GM19452 (cell line): ENCODE measurements around the gene CBFB.
"Not testable (repeated sequence)": the region's sequence is repeated elsewhere in the genome, so short reads cannot be mapped to it uniquely, and the experiment has no call there.

Experiments used
- ATAC-seq: cut with Tn5 transposase; IDR thresholded peaks from one replicate; pipeline ENCODE4 v1.9.1; 2021; ENCODE audit not compliant: unreplicated experiment

Gene CBFB

DNA sequence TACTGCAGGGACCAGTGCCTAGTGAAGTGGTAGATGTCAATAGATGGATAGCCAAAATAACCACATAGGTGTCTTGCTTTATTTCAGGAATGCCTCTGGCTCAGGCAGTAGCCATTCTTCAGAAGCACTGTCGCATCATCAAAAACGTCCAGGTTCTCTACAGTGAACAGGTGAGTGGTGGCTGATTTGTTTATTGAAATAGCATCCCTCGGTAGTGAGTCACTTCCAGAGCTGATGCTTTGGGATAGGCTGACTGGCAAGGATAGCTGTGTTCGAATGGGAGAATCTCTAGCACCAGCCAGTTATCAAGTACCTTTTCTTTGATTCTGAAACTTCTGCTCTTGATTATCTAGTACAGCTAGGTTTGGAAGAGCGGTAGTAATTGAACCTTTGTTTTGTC, 91.1 kb downstream of the CBFB start:
- ATAC-seq: no peak

DNA sequence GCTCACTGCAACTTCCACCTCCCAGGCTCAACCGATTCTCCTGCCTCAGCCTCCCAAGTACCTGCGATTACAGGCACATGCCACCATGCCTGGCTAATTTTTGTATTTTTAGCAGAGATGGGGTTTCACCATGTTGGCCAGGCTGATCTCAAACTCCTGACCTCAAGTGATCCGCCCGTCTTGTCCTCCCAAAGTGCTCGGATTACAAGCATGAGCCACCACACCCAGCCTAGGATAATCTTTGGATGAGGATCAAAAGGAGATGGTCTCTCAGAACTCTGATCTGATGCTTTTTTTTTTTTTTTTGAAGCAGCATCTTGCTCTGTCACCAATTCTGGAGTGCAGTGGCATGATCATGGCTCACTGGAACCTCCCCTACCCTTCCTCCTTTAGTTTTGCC, 93.8 kb downstream of the CBFB start:
- ATAC-seq: not testable (repeated sequence)

DNA sequence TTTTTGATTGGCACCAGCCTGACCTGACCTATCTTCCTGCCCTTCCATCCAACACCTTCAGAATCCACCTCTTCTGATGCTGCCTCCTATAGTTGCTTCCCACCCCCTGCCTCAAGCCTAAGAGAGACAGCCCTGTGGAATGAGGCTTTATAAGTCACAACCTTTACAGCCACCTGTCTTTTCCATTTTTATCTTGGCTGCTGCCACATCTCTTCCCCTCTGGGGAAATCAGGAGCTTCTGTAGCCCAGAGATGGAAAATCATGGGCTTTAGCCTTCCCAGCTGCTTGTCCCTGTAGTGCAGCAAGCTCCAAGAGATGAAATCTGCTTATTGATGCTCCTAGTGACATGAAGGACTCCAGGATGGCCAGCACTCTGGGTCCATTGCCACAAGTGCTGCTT, 99.5 kb downstream of the CBFB start:
- ATAC-seq: no peak

DNA sequence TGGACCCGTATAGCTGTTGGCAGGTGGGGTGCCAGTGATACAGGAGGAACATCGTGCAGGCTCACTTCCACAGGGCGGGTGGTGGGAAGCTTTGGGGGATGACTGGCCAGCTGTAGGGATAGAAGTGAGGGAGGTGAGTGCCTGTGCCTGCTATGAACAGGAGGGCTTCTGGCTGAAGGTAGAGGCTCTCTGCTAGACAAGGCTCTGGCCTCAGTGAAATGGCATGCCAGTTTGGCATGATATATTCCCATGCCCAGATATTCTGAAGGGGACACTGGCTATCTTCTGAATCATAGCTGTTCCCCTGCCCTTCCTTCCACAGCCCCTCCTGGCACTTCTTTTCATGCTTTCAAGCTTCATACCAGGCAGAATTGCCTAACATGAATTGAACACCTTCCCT, 99.9 kb downstream of the CBFB start:
- no peak for ATAC-seq

DNA sequence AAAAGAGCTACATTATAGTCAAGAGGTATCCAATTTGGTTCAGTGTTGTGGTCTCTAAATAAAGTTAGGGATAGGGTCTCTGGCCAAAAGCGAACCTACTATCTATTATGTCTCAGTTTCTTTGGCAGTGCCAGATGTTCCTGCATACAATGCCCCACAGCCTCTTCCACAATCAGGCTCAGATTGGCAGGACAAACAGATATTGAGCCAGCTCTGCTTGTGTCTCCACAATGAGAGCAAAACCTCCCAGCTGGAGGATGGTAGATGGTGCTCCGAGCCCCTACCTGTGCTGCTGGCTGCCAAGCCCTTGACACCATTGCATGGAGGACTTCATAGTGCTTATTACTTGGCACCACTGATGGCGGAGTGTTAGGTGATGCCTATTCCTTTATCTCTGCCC, 100.5 kb downstream of the CBFB start:
- no peak for ATAC-seq

DNA sequence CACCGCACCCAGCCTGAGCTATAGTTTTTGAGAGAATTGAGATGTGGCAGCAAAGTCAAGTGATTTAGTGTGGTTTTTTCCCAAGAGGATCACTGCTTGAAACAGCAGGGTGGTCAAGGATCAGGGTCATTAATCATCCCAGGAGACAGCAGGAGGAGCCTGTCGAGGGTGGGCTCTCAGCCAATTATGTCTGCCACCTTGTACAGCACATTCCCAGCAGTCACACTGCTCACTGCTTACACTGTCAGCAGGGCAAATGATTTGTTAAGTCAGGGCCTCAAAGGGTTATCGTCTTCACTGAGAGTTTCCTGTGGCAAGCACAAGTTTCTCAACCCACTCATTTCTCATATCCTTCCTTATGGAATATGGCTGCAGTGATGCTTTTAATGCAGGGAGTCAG, 108.7 kb downstream of the CBFB start:
- no peak for ATAC-seq

DNA sequence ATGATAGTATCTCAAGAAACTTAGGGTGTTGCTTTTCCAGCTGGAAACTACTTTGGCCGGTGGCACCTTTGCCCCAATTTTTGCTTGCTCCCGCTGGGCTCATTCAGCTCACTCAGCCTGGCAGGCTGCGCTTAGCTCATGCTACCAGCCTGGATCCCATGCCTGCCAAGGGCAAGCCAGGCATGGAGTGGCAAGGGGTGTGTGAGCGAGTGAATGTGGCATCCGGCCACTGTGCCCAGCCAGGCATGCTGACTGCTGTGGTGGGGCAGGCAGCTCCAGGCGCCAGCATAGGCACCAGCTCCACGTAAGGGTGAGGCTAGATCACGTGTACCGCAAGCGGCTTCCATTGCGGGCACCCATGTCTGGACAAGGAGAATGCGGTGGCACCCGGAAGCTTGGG, 112.4 kb downstream of the CBFB start:
- ATAC-seq: no peak

DNA sequence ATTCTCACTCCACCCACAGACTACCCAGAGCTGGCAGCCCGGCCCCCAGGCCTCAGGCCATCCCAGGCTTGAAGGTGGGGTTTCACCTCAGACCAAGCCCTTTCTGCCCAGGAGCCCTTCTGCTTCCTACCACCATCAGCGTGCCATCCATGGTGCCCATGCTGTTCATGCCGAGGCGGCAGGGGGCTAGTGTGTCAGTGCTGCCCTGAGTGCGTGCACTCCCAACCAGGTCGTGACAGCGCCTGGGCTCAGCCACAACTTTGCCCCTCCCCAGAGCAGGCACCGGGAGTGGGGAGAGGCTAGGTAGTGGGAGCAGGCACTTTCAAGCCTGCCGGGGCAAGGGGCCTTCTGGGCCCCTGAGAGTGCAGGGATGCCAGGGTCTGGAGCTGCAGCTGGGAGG, 113.4 kb downstream of the CBFB start:
- no peak for ATAC-seq

DNA sequence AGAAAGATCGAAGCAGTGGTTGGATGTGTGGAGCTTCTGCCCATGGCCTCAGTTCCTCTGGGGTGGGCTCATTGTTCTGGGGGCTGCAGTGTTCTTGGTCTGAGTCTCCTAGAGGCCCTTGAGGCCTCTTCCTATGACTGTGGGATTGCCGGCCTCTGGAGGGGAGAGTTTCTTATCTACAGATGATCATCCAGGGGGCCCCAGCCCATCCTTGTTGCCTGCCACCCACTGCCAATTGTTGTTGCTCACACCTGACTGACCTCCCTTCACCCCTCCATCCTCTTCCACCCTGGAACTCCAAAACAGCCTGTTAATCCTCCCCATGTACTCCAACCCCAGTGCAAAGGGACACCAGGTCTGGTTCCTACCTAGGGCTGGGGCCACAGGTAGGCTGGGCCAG, 116.0 kb downstream of the CBFB start:
- ATAC-seq: no peak

DNA sequence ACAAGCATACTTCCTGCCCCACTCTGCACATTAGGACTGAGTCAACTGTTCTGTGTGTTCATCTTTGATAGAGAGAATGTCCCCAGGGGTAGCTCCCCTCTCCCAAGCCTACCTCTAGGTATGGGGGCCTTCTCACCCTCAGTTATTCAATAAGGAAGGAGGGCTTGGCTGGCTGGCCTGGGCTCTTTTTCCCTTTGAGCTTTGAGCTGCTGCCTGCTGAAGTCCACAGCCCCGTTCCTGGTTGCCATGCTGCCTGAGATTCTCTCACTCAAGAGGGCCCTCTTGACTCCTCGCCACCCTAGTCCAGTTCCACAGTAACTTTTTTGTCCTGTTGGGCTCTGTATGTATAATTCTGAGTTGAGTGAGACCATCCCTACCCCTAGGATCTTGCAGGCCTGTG, 116.8 kb downstream of the CBFB start:
- no peak for ATAC-seq

DNA sequence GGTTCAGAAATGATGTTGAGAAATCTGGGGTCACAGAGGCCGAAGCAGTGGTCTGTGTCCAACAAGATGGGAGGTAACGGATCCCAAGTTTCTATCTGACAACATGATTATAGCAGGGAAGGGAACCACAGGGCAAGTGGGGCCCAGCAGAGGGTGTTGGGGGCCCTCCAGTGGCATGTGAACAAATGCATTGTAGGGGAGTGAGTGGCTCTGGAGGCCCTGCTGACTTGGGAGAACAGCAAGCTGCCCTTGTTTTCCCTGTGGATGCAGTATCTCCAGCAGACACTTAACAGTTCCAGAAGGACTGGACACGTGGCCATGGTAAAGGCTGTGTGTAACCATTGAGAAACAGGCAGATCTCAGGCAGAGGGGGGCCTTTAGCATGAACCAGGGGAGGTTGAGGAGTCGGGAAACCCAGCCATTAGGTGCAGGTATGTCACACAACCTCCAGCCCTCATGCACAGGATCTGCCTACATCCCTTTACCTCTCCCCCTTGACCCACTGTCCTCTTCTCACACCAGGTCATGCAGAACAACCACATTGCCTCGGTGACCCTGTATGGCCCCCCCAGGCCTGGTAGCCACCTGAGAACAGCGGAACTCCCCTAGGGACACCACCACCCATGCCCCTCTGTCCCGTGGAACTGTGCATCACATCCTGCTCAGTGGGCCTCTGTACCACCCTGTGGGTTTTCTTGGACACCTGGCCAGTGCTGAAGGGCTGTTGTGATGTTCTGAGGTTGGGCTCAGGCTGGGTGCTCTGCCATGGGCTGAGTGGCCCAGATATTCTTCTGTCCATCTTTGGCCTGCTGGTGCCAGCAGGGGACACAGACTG, 117.8 kb downstream of the CBFB start:
- ATAC-seq: no peak

DNA sequence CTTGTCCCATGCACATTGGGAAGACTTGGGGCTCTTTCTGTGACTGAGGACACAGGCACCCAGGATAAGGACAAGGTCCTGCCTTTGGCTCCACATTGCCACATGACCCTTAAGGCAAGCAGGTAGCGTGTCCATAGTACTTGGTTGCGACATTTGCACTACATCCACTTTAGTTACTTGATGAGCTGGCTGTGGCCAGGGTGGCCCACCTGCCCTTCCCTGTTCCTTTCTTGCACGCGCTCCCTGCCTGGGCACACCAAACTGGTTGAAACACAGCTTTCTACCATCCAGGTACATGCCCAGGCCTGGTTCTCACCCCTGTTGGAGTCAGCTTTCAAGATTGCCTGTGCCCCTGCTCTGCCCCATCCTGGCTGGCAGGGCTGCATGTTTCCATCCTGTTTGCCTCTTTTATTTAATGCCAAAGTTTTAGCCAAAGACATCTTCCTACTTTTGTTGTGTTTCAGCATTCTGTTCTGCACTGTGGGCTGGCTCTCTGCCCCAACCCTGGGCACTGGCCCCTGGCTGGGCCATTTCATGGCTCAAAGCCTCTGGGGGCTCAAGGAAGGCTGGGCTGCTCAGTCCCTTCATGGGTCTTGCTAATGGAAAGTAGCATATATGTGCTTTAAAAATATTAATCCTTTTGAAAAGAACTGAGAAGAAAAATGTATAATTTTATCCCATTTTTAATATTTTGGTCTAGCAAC, 118.6 kb downstream of the CBFB start:
- no peak for ATAC-seq

DNA sequence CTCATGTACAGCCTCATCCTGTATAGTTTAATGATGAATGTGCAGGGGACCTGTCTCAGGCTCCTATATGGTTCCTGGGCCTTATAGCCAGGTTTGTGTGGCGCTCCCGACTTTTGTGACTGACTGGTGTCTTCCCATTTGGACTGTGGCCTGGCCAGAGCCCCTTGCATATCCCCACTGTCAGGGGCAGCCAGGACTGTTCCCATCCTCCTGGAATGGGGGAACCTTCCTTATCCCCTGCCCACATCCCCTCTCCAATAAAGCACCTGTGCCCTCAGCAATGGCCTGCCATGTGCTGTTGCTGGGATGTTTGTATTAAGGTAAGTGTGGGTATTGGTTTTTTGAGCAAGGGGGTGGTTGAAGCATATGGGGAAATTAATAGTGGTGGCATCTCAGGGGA, 119.3 kb downstream of the CBFB start:
- ATAC-seq: no peak

DNA sequence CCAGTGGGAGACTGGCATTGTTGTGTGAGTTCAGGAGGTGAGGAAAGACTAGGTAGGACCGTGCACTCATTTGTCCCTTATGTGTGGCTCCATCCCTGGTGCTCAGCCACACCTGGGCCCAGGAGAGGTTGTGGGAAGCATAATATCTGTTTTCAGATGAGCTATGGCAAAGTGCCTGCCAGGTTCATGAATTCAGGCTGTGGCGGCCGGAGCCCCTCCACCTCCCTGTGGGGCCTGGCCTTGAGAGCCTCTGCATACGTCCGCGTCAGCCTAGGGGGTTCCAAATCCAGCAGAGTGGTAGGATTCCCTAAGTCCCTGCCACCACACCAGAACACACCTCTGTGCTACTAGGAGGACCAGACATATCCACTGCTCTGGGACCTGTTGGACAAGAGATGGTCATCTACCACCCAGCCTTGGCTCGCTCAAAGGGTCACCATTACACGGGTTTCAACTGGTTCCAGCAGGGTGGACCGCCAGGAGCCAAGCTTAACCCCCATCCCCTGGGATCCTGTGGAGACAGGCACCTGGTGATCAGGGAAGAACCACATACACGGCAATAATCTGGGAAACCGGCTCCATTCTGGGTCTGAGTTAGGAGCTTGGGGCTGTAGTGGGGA, 119.8 kb downstream of the CBFB start:
- ATAC-seq: no peak

DNA sequence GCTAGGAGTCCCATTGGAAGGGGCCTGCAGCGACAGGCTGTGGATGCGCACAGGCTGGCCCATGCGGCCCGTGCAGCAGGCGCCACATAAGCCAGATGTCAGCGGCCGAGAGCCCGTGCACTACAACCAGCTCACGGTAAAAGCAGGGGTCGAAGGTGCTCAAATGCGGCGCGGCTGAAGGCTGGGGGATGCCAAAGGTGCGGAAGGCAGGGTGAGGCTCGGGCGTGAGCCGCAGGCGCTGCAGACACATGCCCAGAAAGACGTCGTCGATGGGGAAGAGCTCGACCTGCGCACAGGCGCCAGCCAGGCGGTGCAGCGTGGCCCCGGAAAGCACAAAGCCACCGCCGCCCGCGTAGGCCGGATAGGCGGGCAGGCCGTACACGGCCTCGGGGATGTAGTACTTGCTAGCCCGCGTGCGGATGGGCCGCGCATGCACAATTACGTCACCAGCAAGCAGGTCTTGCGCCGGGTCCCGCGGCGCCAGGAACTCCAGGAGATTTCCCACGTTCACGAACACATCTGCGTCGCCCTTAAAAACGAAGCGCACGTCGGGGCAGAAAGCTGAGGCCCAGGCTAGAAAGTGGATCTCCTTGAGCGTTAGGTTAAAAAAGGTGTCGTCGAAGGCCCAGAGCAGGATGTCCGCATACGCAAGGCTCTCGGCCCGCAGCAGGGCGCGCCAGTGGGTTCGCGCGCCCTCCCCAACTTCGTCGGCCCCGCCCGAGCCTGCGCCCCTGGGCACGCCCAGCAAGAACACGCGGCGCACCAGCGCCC, 120.5 kb downstream of the CBFB start:
- ATAC-seq: no peak

DNA sequence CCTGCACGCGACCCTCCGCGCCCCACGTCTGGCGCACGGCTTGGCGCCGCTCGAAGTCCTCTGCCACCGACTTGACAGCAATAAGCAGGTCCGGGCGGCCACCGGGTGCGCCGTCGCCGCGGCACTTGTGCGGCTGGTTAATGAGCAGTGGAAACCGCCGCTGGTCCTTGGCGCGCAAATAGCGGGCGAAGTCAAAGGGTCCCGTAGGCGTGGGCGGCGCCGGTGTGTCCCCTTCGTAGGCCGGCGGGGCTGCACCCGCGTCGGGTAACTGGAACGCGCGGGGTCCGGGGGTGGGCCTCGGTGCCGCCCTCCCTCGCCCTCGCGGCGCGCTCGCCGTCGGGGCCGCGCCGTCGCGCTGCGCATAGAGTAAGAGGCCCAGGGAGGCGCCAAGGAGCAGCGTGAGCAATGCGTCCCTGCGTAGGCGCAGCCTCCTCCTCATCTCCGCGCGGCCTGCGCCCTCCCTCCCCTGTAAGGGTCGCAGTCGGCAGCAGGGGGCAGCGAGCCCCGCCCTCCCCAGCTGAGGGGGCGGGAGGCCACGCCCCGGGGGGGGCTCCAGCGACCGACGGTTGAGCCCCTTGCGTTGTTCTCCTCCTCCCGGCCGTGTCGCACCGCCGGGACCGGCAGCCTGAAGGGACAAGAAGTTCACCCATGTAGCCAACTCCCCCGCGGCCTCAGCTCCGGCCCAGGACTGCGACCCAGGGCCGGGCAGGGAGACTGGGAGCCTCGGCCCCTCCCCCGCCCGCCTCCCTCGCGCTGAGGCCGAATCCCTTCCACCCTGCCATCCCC, 121.3 kb downstream of the CBFB start:
- peak; percentile 44 for ATAC-seq
